Inflammatory macrophage (primary cell): ENCODE data around the gene OR1F1.

Source experiments
- DNase-seq, 2 donors: peaks; one replicate each; pipeline ENCODE4 v3.0.0-alpha.2; 2020 to 2022

The OR1F1 gene

DNA sequence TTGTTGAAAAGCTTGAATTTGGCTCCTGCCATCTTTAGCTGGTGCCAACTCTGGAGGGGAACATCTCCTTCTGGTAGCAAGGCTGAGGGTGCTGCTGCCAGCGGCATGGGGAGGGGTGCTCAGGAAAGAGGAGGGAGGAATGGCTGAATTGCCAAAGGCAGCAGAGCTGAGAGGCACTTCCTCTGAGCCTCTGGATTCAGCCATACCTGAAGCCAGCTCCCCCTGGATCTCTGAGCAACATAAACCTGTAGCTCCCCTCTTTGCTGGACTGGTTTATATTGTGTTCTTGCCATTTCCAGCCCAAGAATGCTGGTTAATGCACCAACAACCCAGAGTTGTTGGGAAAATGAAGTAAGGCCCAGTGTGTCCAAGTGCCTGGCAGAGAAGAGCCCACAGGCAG lies 61.0 kb downstream of the OR1F1 start:
- DNase-seq, result no peak

- DNase-seq, result no peak
Measured at GRCh38 chr16:3249451-3249850, 61.4 kb downstream of the OR1F1 start.

DNA sequence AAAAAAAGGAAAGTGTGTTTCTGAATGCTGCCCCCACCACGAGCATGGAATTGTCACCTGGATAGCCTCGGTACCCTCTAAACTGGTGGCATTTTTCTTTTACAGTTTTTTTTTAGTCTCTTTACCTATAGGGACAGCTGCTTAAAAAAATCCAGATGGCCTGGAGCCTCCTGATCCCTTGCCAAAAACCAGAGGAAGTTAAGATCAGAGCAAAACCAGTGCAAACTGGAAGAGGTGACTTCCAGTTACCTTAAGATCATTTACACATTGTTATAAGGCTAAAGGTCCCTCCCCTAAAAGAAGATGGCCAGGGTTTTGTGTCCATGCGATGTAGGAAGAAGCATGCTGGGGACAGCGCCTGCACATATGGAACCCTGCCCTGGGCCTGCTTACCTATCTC lies 65.0 kb downstream of the OR1F1 start:
- no peak for DNase-seq

DNA sequence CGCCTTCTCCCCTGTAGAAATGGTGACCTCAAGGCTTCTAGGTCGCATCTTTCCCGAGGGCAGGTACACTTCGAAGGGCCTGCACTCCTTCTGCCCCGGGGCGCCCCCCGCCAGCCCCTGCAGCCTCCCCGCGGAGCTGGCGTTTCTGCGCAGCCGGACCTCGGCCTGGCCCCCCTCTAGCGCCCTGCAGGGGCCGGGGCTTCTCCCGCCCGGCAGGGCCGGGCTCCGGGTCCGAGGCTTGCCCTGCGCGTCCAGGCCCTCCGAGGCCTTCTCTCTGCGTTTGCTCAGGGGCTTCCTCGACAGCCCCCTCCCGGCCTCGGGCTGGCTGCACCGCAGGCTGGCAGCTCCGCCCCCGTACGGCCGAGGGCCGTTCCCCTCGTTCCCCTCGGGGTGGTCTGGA lies 66.3 kb downstream of the OR1F1 start:
- DNase-seq, result no peak
